HG02623 (cell line): ENCODE results near the gene TSPAN18.

ENCODE experiments used
- ATAC-seq: cut with Tn5 transposase; IDR thresholded peaks from one replicate; pipeline ENCODE4 v1.9.1; 2021; ENCODE audit warnings: moderate library complexity; ENCODE audit not compliant: unreplicated experiment

Gene TSPAN18

GRCh38 chr11:44910591-44910990 lies 183.8 kb downstream of the TSPAN18 start:
- ATAC-seq: no peak

- no peak for ATAC-seq
These were observed 184.5 kb downstream of the TSPAN18 start for GRCh38 chr11:44911029-44911814.

- no peak for ATAC-seq
These were observed 185.7 kb downstream of the TSPAN18 start for GRCh38 chr11:44912270-44912987.

GRCh38 chr11:44913502-44913901 lies 186.7 kb downstream of the TSPAN18 start:
- no peak for ATAC-seq

GRCh38 chr11:44914105-44914504 lies 187.3 kb downstream of the TSPAN18 start:
- no peak for ATAC-seq

- ATAC-seq: no peak
These were observed 188.2 kb downstream of the TSPAN18 start for GRCh38 chr11:44915004-44915403.

- no peak for ATAC-seq
These were observed 188.9 kb downstream of the TSPAN18 start for GRCh38 chr11:44915621-44916020.

GRCh38 chr11:44916331-44916730 lies 189.6 kb downstream of the TSPAN18 start:
- no peak for ATAC-seq

GRCh38 chr11:44916801-44917385 lies 190.1 kb downstream of the TSPAN18 start:
- no peak for ATAC-seq

- ATAC-seq: no peak
These were observed 191.0 kb downstream of the TSPAN18 start for GRCh38 chr11:44917741-44918140.

GRCh38 chr11:44920451-44920850 lies 193.7 kb downstream of the TSPAN18 start:
- no peak for ATAC-seq

- ATAC-seq: no peak
These were observed 196.4 kb downstream of the TSPAN18 start for GRCh38 chr11:44923115-44923514.

- ATAC-seq: no peak
These were observed 197.0 kb downstream of the TSPAN18 start for GRCh38 chr11:44923806-44924205.

GRCh38 chr11:44926036-44926435 lies 199.3 kb downstream of the TSPAN18 start:
- ATAC-seq: no peak

GRCh38 chr11:44927174-44927661 lies 200.5 kb downstream of the TSPAN18 start:
- no peak for ATAC-seq

- no peak for ATAC-seq
These were observed 201.4 kb downstream of the TSPAN18 start for GRCh38 chr11:44928144-44928543.

- ATAC-seq: no peak
These were observed 202.1 kb downstream of the TSPAN18 start for GRCh38 chr11:44928816-44929215.

- ATAC-seq: no peak
These were observed 204.0 kb downstream of the TSPAN18 start for GRCh38 chr11:44930588-44931302.

- ATAC-seq: no peak
These were observed 204.7 kb downstream of the TSPAN18 start for GRCh38 chr11:44931466-44931865.

GRCh38 chr11:44934110-44934509 lies 207.3 kb downstream of the TSPAN18 start:
- ATAC-seq: no peak

GRCh38 chr11:44934735-44935250 lies 208.0 kb downstream of the TSPAN18 start:
- no peak for ATAC-seq
